Endothelial cell of umbilical vein (primary cell): ENCODE results near the gene AGRN.

Source experiments
- EZH2 ChIP-seq: IDR thresholded peaks from 2 replicates; pipeline ENCODE4 v1.6.1; 2012; ENCODE audit warnings: borderline replicate concordance, low read depth, mild to moderate bottlenecking, moderate library complexity, low read length, inconsistent platforms; ENCODE audit not compliant: severe bottlenecking
- POLR2AphosphoS5 ChIP-seq: IDR thresholded peaks from 2 replicates; pipeline ENCODE4 v1.6.1; 2012; ENCODE audit warnings: low read depth, mild to moderate bottlenecking, control low read depth, low read length, moderate library complexity; ENCODE audit not compliant: insufficient read depth
- TF ChIP-seq, protein P1 (sequence below), 2 donors: IDR thresholded peaks; 1 replicate in 1 of 2; 2 replicates in 1 of 2; pipeline ENCODE4 v1.5.1; 2011; ENCODE audit warnings: low read length in 2 of 2, mild to moderate bottlenecking in 2 of 2, moderate library complexity in 2 of 2, control low read depth in 1 of 2, inconsistent platforms in 1 of 2, low read depth in 1 of 2; ENCODE audit not compliant: insufficient read depth in 1 of 2; ENCODE audit errors: extremely low read depth in 1 of 2

DNA sequence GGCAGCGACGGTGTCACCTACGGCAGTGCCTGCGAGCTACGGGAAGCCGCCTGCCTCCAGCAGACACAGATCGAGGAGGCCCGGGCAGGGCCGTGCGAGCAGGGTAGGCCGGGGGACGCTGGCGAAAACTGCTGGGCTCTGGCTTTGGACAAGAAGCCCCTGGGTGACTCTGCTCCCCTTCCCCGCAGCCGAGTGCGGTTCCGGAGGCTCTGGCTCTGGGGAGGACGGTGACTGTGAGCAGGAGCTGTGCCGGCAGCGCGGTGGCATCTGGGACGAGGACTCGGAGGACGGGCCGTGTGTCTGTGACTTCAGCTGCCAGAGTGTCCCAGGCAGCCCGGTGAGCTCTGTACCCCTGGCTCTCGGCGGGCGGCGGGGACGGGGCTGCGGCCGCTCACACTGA lies 24.0 kb downstream of the AGRN start:
- TF ChIP-seq, protein P1, sequence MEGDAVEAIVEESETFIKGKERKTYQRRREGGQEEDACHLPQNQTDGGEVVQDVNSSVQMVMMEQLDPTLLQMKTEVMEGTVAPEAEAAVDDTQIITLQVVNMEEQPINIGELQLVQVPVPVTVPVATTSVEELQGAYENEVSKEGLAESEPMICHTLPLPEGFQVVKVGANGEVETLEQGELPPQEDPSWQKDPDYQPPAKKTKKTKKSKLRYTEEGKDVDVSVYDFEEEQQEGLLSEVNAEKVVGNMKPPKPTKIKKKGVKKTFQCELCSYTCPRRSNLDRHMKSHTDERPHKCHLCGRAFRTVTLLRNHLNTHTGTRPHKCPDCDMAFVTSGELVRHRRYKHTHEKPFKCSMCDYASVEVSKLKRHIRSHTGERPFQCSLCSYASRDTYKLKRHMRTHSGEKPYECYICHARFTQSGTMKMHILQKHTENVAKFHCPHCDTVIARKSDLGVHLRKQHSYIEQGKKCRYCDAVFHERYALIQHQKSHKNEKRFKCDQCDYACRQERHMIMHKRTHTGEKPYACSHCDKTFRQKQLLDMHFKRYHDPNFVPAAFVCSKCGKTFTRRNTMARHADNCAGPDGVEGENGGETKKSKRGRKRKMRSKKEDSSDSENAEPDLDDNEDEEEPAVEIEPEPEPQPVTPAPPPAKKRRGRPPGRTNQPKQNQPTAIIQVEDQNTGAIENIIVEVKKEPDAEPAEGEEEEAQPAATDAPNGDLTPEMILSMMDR (IDR thresholded peaks at IDR 0.05; ENCODE audit: extremely low read depth in 1 of 2, insufficient read depth in 1 of 2, low read depth in 1 of 2, low read length in 2 of 2), result no peak
- TF ChIP-seq EZH2, result no peak
- no peak for TF ChIP-seq POLR2AphosphoS5
